K562 (cell line): ENCODE measurements around the gene GJD2. TPM values are rescaled to one million over a fixed set of nuclear protein-coding genes. Genes with fewer than 3 reads are reported as not detected.

Experiments
- ATAC-seq: fragments of 200-7000 bp; cut with Tn5 transposase; 3 replicates; pipeline ENCODE4 v1.9.1; 2020; ENCODE audit warnings: moderate library complexity
- BruUV-seq: library from RNA; stranded (reverse); fragments of 400-500 nt; replicated peaks from 2 replicates; lab custom pipeline; 2021; lab: Mats Ljungman, UMichigan
- CTCF ChIA-PET: fragments of 300-600 bp; formaldehyde crosslinking; extraction: SDS; loops from one replicate; lab custom pipeline; 2021; ENCODE audit warnings: low intra/inter-chr PET ratio; lab: Yijun Ruan, JAX
- POLR2A ChIA-PET: fragments of 300-600, 350-650 bp; sonication (Branson Sonifier 250); formaldehyde crosslinking; extraction: SDS; loops from one replicate; lab custom pipeline; 2021; ENCODE audit warnings: antibody characterized with exemption, inconsistent platforms; lab: Yijun Ruan, JAX
- DNase-seq, 4 experiments: peaks; one replicate each; pipeline versions ENCODE4 v3.0.0 to v3.0.0-alpha.2; 2011 to 2018; ENCODE audit warnings: low spot score in 3 of 4, mixed read lengths in 3 of 4; ENCODE audit errors: extremely low read depth in 1 of 4
- FAIRE-seq: peaks from 2 replicates; lab custom pipeline; 2011; peaks lifted over from hg19 to GRCh38; lab: Jason Lieb, UNC
- H2AFZ ChIP-seq: 2 replicates; pipeline ENCODE4 v1.6.0; 2011; ENCODE audit warnings: low read depth, low read length, control low read depth, inconsistent platforms
- H3K27ac ChIP-seq: fragments of 200-600 bp; 3 replicates; pipeline ENCODE4 v1.8.0; 2011; ENCODE audit warnings: low read depth, mild to moderate bottlenecking, control low read depth, inconsistent platforms, low read length, moderate library complexity, mixed read lengths; ENCODE audit errors: extremely low read depth
- H3K27me3 ChIP-seq, 2 experiments: fragments of 300-600 bp in 1 of 2; 2 replicates in 1 of 2; 3 replicates in 1 of 2; pipeline versions ENCODE4 v1.6.0 to v1.8.0; 2011; ENCODE audit warnings: inconsistent platforms in 2 of 2, low read length in 2 of 2, mild to moderate bottlenecking in 1 of 2, mixed read lengths in 1 of 2, moderate library complexity in 1 of 2; ENCODE audit not compliant: control insufficient read depth in 2 of 2, insufficient read depth in 2 of 2
- H3K36me3 ChIP-seq: fragments of 300-600 bp; 3 replicates; pipeline ENCODE4 v1.8.0; 2011; ENCODE audit warnings: mild to moderate bottlenecking, low read length, inconsistent platforms; ENCODE audit not compliant: control insufficient read depth, insufficient read depth
- H3K4me1 ChIP-seq, 2 experiments: fragments of 200-600 bp in 1 of 2; replicated peaks in 1 of 2; 2 replicates in 1 of 2; 3 replicates in 1 of 2; pipeline versions ENCODE4 v1.5.1 to v1.8.0; 2011; ENCODE audit warnings: inconsistent platforms in 2 of 2, low read length in 2 of 2, mild to moderate bottlenecking in 1 of 2, mixed read lengths in 1 of 2, moderate library complexity in 1 of 2; ENCODE audit not compliant: control insufficient read depth in 2 of 2, insufficient read depth in 2 of 2
- H3K4me2 ChIP-seq: 2 replicates; pipeline ENCODE4 v1.6.1; 2011; ENCODE audit warnings: low read length, control low read depth, inconsistent platforms, mixed read lengths; ENCODE audit not compliant: insufficient read depth
- H3K4me3 ChIP-seq: fragments of 200-600 bp; sonication (generic), shearing (Covaris generic); 2 replicates; pipeline ENCODE4 v1.5.1; 2016; ENCODE audit warnings: control low read depth, inconsistent platforms
- H3K79me2 ChIP-seq: fragments of 200-600 bp; 3 replicates; pipeline ENCODE4 v1.8.0; 2011; ENCODE audit warnings: low read length, inconsistent platforms; ENCODE audit not compliant: control insufficient read depth, insufficient read depth
- H3K9ac ChIP-seq, 2 experiments: 2 replicates each; pipeline versions ENCODE4 v1.6.0 to v1.6.1; 2011; ENCODE audit warnings: low read depth in 2 of 2, low read length in 2 of 2, control low read depth in 1 of 2, inconsistent platforms in 1 of 2, mild to moderate bottlenecking in 1 of 2, mixed read lengths in 1 of 2; ENCODE audit not compliant: insufficient read depth in 1 of 2
- H3K9me1 ChIP-seq: one replicate; pipeline ENCODE4 v1.6.0; 2011; ENCODE audit warnings: inconsistent platforms, mild to moderate bottlenecking, low read length, moderate library complexity; ENCODE audit not compliant: control insufficient read depth, insufficient read depth
- H3K9me3 ChIP-seq: replicated peaks from 2 replicates; pipeline ENCODE4 v1.5.1; 2011; ENCODE audit warnings: low read depth, low read length, inconsistent platforms; ENCODE audit not compliant: control insufficient read depth, insufficient read depth
- H4K20me1 ChIP-seq: replicated peaks from 2 replicates; pipeline ENCODE4 v1.6.1; 2011; ENCODE audit warnings: low read length, inconsistent platforms, mixed read lengths; ENCODE audit not compliant: control insufficient read depth, insufficient read depth
- CHAMP1 ChIP-seq: fragments of 450-650 bp; IDR thresholded peaks from 2 replicates; pipeline ENCODE4 v1.6.1; 2016; ENCODE audit warnings: mild to moderate bottlenecking
- E2F1 ChIP-seq: sonication (generic); formaldehyde crosslinking; IDR thresholded peaks from 2 replicates; pipeline ENCODE4 v1.8.1; 2023; ENCODE audit warnings: mild to moderate bottlenecking, missing genetic modification reagents, moderate library complexity
- HNRNPH1 ChIP-seq: fragments of 200-400 bp; formaldehyde crosslinking; optimal IDR thresholded peaks from 2 replicates; pipeline ENCODE3; 2017; ENCODE audit warnings: low read depth, mild to moderate bottlenecking, low read length, moderate library complexity
- KDM4B ChIP-seq, 2 experiments: fragments of 450-650 bp in 1 of 2; sonication (generic) in 1 of 2; IDR thresholded peaks; 2 replicates each; pipeline ENCODE4 v1.6.1; 2016 to 2017; ENCODE audit warnings: borderline replicate concordance in 2 of 2, antibody characterized with exemption in 1 of 2, low read depth in 1 of 2, mild to moderate bottlenecking in 1 of 2
- MYNN ChIP-seq, 2 experiments: sonication (generic); formaldehyde crosslinking in 1 of 2; IDR thresholded peaks; 2 replicates each; pipeline versions ENCODE4 v1.5.0 to v1.6.1; 2016 to 2020; ENCODE audit warnings: antibody characterized with exemption in 1 of 2, missing genetic modification reagents in 1 of 2
- NONO ChIP-seq, 2 experiments: fragments of 200-400 bp in 1 of 2; fragments of 450-650 bp in 1 of 2; formaldehyde crosslinking in 1 of 2; IDR thresholded peaks; 2 replicates each; pipeline ENCODE4 v1.6.1; 2017; ENCODE audit warnings: low read depth in 2 of 2, mild to moderate bottlenecking in 2 of 2, moderate library complexity in 2 of 2, low read length in 1 of 2
- POLR3A ChIP-seq: IDR thresholded peaks from 2 replicates; pipeline ENCODE4 v1.6.1; 2011; ENCODE audit warnings: borderline replicate concordance, mild to moderate bottlenecking, moderate library complexity; ENCODE audit not compliant: insufficient read length, insufficient read depth; ENCODE audit errors: extremely low read depth
- SPI1 ChIP-seq: IDR thresholded peaks from 2 replicates; pipeline ENCODE4 v1.6.1; 2011; ENCODE audit warnings: low read depth, low read length, control low read depth, borderline replicate concordance
- STAG1 ChIP-seq: sonication (generic); formaldehyde crosslinking; IDR thresholded peaks from 2 replicates; pipeline ENCODE4 v1.5.0; 2020; ENCODE audit warnings: missing genetic modification reagents, borderline replicate concordance
- ZNF175 ChIP-seq: fragments of 200-800 bp; sonication (Bioruptor generic); IDR thresholded peaks from 2 replicates; pipeline ENCODE4 v1.6.1; 2016; ENCODE audit warnings: low read depth, mild to moderate bottlenecking, missing genetic modification characterization, missing compliant biosample characterization
- ZNF224 ChIP-seq: sonication (generic); formaldehyde crosslinking; IDR thresholded peaks from 2 replicates; pipeline ENCODE4 v1.8.0; 2022; ENCODE audit warnings: mild to moderate bottlenecking, missing genetic modification reagents
- ZNF518B ChIP-seq: fragments of 250-450 bp; sonication (Bioruptor Pico); IDR thresholded peaks from 2 replicates; pipeline ENCODE4 v1.5.0; 2021; ENCODE audit warnings: mild to moderate bottlenecking, moderate library complexity
- WGBS: fragments of 100-300 bp; shearing (Covaris generic); methylation state at CpG from one replicate; pipeline ENCODE4 v1.1.6; 2016; ENCODE audit warnings: low coverage, mixed read lengths; ENCODE audit not compliant: insufficient coverage; ENCODE audit errors: missing lambda C conversion rate; 5-methylcytosine and 5-hydroxymethylcytosine counted together
- in situ Hi-C: fragments of 300-500 bp; cut with MboI; formaldehyde crosslinking; loops from 4 replicates; pipeline ENCODE4 v1.15.0; 2018; ENCODE audit warnings: inconsistent platforms, mixed read lengths
- intact Hi-C: fragments of 100-400 bp; cut with micrococcal nuclease; formaldehyde crosslinking; loops from 2 replicates; pipeline ENCODE4 v1.14.2; 2022
- polyA plus RNA-seq, 8 experiments: library from polyadenylated mRNA; depleted of rRNA in 4 of 8; stranded (reverse) in 5 of 8; unstranded in 3 of 8; fragments of >200 nt; fragmentation: Nextera tagmentation in 2 of 8; fragmentation: Illumina TruSeq in 1 of 8; extraction: Ambion mirVana in 2 of 8; extraction: Trizol in 1 of 8; gene quantifications; 2 replicates each; pipeline versions ENCODE4 v1.2.1 to v1.2.3, GENCODE V29; 2011 to 2014; ENCODE audit warnings: inconsistent platforms in 1 of 8, missing spikeins in 1 of 8
- total RNA-seq, 7 experiments: library from RNA; depleted of rRNA in 6 of 7; stranded (reverse); fragments of >200 nt in 6 of 7; fragmentation: Illumina TruSeq in 2 of 7; extraction: Trizol in 2 of 7; gene quantifications; 2 replicates each; pipeline versions ENCODE4 v1.2.1 to v1.2.3, GENCODE V29; 2011 to 2021; ENCODE audit warnings: low replicate concordance in 1 of 7

GJD2 gene
- total and polyA plus RNA-seq, 9 of the 15 experiments (the other 6 are each of a cell fraction or from before 2014, with no cell fraction given): not detected

GRCh38 chr15:34718681-34719665 lies 35.8 kb downstream of the GJD2 start:
- H3K4me2 ChIP-seq: no peak overlapping the region
- in situ Hi-C loops: no loop called here
- no peak for ATAC-seq
- no peaks in the 10 kb centered on the region for H3K36me3 ChIP-seq
- DNase-seq: no peak
- ChIA-PET POLR2A (interaction anchor here (1.1 to 1.5 kb wide), 2 partner anchors 14 to 18 kb away, joined by 4 to 6 read pairs; no protein-coding TSS in a partner anchor), CTCF (no interaction called here)
- no peaks in the 10 kb centered on the region for H4K20me1 ChIP-seq
- no peaks in the 10 kb centered on the region for H3K27me3 ChIP-seq
- no peaks in the 10 kb centered on the region for H3K9me3 ChIP-seq
- no peak overlapping the region for H3K27ac ChIP-seq
- no peak overlapping the region for H2AFZ ChIP-seq
- no peak overlapping the region for H3K9ac ChIP-seq
- H3K4me3 ChIP-seq: no peak overlapping the region
- peaks cover 4 to 7% of the 10 kb centered on the region in 2 experiments; a peak in 4 of 5 replicates for H3K4me1 ChIP-seq
- FAIRE-seq: no peak
- no peaks in the 10 kb centered on the region for H3K79me2 ChIP-seq
- BruUV-seq: no TSS peak
- H3K9me1 ChIP-seq: no peaks in the 10 kb centered on the region
- intact Hi-C loops: no loop called here
- WGBS: 58% methylated on average over 1 of the region's 1 CpG
- TF ChIP-seq ZNF175 (CRISPR knock-in tag) (no peak), NONO (IDR thresholded peaks at IDR 0.05; ENCODE audit: low read depth in 2 of 2, low read length in 1 of 2) (no peak), MYNN (IDR thresholded peaks at IDR 0.05) (no peak), MYNN (CRISPR knock-in tag; IDR thresholded peaks at IDR 0.05) (no peak), STAG1 (CRISPR knock-in tag) (no peak), ZNF224 (CRISPR knock-in tag) (no peak), KDM4B (IDR thresholded peaks at IDR 0.05; ENCODE audit: borderline replicate concordance in 2 of 2, low read depth in 1 of 2) (no peak), POLR3A (no peak), E2F1 (no peak), HNRNPH1 (no peak), CHAMP1 (no peak), SPI1 (no peak), ZNF518B (CRISPR knock-in tag) (no peak)
